GM19035 (cell line): Measurements from ENCODE around the gene TMEM132C.

ENCODE experiments used
- ATAC-seq: cut with Tn5 transposase; IDR thresholded peaks from one replicate; pipeline ENCODE4 v1.9.1; 2021; ENCODE audit not compliant: unreplicated experiment

The TMEM132C gene

GRCh38 chr12:128606051-128606450 lies 339.1 kb downstream of the TMEM132C start:
- ATAC-seq, result no peak

DNA sequence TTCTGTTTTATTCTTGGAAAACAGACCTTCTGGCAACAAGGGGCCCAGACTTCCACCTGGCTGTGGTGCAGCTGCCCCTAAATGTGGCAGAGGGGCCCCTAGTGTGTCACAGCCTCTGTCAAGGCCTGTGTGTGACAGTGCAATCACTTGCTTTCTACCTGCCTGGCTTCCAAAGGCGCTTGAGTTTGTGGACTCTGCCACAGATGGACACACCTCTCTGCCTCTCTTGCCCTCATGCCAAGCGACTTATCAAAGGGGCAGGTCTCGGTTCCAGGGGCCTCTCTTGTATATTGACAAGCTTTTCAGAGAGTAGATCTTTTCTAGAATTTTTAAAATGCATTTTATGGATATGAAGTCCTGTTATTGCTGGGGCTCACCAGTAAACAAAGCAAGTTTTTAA lies 339.6 kb downstream of the TMEM132C start:
- ATAC-seq, result no peak

DNA sequence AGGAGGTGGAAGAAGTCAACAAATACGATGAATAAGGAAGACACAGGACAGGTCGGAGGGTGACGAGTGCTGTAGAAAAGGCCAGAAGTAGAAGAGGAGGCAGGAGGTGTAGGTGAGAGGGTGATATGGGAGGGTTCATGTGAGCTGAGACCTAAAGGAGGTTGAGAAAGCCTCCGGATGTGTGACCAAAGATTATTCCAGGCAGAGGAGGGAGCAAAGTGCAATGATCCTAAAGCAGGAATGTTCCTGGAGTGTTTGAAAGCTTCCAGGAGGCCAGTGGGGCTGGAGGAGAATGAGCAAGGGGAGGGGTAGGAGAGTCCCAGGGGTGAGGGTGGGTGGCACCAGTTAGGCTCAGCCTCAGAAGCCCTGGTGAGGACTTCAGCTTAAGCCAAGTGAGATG lies 340.0 kb downstream of the TMEM132C start:
- ATAC-seq, result no peak

DNA sequence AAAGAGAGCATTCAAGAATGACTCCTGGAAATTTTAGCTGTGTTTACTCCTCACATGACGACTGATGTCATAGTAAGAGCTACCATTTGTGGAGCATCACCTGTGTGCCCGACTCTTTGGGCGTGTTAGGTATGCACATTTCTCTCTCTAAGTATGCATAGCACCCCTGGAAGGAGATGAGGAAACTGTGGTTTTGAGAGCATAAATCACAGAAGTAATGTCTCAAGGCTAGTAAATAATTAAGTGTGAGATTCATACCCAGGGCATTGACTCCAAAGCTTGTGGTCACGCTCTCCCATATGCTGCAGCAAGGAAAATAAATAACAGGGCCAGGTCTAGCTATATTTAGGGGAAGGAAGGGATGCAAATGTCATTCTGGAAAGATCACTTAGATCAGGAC lies 340.7 kb downstream of the TMEM132C start:
- no peak for ATAC-seq

DNA sequence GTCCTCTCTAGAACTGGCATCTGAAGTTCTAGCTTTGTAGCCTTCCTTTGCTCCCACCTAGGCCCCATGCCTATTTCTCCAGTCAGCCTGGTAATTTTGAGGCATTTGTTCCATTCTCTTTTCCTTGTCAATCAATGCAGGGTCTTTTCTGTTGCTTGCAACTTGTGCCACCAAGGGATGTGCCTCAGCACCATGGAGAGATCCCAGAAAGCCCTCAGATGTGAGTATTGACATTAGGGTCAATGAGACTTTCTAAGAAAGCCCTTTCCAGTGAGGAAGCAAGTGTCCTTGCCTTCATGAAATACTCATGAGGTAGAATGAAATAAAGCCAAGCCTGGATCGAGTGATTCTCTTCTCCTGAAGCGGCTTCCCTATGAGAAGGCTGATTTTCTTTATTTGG lies 342.9 kb downstream of the TMEM132C start:
- ATAC-seq, result no peak

DNA sequence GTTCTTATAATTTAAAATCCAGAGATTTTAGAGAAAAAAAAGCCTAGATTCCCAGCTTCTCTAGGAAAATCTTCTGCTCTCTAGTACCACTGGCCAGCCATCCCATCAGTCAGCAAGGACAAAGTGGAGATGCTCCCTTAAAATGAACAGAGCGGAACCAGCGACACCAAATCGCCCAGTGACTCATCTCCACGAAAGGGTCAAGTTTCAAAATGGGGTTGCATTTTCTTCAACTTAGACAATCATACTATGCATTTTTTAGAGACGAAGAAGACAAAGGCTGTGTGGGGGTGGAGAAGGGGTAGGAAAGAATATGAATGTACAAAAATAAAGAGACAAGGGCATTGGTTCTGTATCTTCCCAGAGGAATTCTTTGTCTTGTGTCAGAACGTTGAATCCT lies 344.8 kb downstream of the TMEM132C start:
- no peak for ATAC-seq

GRCh38 chr12:128612150-128612850 lies 345.3 kb downstream of the TMEM132C start:
- ATAC-seq, result no peak

- ATAC-seq, result no peak
Observed at GRCh38 chr12:128613837-128614590, 347.0 kb downstream of the TMEM132C start.

DNA sequence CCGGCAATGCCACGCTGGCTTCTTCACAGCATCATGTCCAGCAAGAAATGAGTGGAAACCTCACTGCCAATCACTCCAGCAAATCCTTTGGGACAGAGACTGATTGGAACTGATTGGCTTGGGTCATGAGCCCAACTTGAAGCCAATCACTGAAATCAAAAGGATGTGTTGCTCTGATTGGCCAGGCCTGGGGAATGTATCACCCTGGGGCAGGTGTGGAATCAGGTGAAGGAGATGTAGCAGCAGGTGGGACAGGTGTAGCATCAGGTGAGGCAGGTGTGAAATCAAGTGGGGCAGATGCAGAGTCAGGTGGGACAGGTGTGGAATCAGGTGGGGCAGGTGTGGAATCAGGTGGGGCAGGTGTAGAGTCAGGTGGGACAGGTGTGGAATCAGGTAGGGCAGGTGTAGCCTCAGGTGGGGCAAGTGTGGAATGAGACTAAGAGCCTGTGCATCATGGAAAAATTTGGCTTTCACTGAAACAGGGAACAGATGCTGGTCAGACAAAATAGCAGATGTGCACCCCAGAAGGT lies 350.4 kb downstream of the TMEM132C start:
- ATAC-seq, result no peak

- no peak for ATAC-seq
Observed at GRCh38 chr12:128619263-128619662, 352.3 kb downstream of the TMEM132C start.

DNA sequence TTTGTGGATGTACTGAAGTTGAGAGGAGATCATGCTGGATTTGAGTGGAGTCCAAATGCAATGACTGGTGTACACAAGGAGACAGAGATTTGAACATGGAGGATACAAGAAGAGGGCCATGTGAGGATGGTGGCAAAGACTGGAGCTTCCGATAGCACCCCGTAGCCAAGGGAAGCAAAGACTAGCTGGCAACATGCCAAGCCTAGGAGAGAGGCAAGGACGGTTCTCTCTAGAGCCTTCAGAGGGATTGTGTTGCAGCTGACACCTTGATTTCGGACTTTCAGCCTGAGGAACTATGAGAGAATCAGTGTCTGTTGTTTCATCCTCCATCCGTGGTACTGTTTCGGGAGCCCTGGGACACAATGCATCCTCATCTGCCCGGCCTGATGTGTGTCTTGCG lies 354.3 kb downstream of the TMEM132C start:
- no peak for ATAC-seq

DNA sequence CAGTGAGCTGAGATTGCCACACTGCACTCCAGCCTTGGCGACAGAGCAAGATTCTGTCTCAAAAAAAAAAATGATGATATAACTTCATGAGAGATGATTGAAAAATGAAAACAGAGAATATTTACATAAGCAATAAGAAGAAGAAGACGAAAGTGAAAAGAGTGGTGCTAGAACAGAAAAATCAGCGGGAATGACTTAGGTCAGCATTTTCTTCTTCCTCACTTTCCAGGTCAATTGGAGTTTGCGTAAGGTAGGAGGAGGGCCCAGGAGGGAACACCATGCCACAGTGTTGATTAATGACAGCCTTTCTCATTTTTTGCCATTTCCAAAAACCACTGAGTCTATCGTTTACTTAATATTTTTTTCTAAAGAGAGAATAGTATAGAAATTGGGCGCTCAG lies 356.8 kb downstream of the TMEM132C start:
- no peak for ATAC-seq

DNA sequence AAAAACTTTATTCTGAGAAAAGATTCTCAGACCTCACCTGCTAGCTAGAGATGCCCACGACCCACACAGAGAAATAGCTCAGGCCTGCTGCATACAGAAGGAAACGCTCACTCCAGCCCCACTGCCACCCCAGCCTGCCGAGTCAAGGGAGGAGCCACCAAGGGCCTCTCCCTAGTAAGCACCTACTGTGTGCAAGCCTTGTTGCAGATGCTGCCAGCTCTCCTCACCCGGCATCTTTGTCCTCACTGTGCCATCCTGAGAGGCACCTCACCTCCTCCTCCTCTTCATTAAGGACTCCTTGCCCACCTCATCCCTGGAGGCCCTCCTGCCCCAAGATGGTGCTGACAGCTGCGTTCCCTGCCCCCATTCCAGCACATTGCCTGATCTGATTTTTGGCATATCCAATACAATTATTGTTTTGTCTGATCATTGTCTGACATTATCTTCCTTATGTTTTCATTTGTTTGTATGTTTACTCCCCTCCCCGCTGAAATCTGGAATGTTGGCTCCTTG lies 359.9 kb downstream of the TMEM132C start:
- ATAC-seq, result no peak

DNA sequence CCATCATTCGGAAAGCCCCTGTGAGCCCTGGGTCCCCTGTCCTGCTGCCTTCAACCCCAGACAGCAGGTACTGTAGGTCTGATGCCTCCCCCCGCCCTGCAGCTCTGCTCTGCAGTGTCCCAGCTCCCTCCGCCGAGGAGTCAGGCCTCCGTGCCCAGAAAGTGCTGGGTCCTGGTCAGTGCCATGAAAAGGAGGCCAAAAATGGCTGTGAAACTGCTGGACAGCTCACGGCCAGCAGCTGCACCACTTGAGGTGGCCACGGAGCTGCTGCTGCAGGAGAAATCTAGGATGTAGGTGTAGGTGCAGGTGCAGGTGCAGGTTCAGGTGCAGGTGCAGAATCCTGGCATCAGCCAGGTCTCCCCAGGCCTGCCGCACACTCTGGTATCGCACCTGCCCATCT lies 360.7 kb downstream of the TMEM132C start:
- no peak for ATAC-seq

DNA sequence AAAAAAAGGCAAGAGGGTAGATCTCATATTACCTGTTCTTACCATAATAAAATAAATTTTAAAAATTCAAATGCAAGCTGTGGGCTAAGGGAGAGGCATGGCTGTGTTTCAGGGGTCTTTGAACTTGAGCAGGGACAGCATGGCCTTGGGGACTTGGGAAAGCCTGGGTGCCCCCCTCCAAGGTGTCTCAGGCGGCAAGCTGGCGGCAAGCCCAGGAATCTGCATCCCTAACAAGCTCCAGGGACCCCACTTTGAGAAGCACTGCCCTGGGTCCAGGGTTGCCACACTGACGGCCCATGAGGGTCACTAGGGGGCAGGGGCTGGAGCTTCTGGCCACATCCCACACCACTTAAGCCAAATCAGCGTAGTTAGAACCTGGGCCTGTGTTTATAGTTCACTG lies 363.0 kb downstream of the TMEM132C start:
- no peak for ATAC-seq

DNA sequence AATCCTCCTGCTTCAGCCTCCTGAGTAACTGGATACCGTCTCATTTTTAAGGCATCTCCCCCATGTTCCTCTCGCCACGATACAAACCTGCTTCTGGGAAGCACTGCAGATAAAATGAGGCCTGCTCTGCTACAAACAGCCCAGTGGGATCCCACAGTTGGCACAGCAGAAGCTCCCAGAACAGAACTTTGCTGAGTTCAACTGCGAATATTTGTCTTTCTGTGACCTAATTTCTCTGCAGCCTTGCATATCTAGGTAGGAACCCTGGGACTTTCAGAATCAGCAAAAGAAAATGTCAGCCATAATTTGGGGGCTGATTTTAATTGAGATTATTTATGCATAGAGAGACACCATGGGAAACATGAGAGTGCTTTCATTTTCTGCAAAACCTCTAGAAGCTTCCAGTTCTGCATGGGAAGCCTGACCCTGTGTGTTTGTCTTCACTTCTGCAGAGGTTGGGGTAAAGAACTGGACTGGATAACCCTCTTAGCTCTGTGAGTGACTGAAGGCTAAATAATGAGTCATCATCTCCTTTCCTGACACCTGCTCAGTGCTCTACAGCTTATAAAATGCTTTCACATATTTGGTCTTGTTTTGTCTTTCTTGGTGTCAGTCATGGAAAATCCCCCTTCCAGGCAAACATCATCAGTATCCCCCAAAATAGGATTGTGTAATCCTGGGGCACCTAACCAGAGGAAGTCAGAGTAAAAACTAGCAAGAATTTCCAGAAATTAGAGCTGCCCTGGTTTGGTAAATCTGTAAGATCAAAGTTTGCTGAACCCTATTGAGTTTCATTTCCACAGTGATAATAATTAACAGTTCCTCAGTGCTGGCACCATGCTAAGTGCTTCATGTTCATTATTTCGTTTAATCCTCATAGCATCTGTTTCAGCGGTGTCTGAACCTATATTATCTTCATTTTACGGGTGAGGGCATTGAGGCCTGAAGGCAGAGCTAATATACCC lies 371.0 kb downstream of the TMEM132C start:
- peak; percentile 67 for ATAC-seq

DNA sequence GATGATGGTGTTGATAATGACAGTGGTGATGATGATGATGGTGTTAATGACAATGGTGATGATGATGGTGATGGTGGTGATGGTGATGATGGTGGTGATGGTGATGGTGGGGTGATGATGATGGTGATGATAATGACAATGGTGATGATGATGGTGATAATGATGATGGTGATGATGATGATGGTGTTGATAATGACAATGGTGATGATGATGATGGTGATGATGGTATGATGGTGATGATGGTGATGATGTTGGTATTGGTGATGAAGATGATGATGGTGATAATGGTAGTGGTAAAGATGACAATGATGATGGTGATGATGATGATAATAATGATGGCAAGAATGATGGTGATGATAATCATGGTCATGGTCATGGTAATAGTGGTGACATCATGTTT lies 372.1 kb downstream of the TMEM132C start:
- no peak for ATAC-seq

- no peak for ATAC-seq
Observed at GRCh38 chr12:128643155-128643554, 376.2 kb downstream of the TMEM132C start.

GRCh38 chr12:128644664-128645296 lies 377.8 kb downstream of the TMEM132C start:
- ATAC-seq, result no peak

DNA sequence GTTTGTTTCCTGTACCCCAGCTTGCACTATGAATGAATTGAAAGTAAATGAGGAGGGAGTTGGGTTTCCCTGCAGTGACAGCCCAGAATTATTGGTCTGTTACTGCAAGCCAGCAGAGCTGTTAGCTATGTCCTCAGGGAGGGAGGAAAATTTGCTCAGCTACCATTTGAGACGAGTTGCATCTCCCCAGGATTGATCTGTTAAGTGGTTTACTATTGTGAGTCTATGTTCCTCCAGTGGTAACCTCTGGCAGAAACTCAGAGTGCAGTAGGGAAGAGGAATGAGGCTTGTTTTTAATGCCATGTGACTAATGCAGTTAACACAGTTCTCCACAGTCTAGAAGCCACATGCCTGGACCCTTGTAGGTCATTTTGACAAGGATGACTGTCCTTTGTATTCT lies 382.9 kb downstream of the TMEM132C start:
- no peak for ATAC-seq
